Measurements from ENCODE around the gene SLC26A11.
A peak's percentile ranks its signal among the peaks of the same experiment; 100 is the strongest.
"Not testable (repeated sequence)": the region's sequence is repeated elsewhere in the genome, so short reads cannot be mapped to it uniquely, and the experiment has no call there.

SLC26A11 gene

GRCh38 chr17:80272366-80272765 is 52.1 kb downstream of the SLC26A11 start:
- no peak overlapping the region for H3K4me3 ChIP-seq (ENCODE audit: low read depth, low read length)
- DNase-seq (ENCODE audit: low read depth): no peak

GRCh38 chr17:80274331-80274730 is 54.1 kb downstream of the SLC26A11 start:
- no peak overlapping the region for H3K4me3 ChIP-seq (ENCODE audit: low read depth, low read length)
- DNase-seq (ENCODE audit: low read depth): no peak

DNA sequence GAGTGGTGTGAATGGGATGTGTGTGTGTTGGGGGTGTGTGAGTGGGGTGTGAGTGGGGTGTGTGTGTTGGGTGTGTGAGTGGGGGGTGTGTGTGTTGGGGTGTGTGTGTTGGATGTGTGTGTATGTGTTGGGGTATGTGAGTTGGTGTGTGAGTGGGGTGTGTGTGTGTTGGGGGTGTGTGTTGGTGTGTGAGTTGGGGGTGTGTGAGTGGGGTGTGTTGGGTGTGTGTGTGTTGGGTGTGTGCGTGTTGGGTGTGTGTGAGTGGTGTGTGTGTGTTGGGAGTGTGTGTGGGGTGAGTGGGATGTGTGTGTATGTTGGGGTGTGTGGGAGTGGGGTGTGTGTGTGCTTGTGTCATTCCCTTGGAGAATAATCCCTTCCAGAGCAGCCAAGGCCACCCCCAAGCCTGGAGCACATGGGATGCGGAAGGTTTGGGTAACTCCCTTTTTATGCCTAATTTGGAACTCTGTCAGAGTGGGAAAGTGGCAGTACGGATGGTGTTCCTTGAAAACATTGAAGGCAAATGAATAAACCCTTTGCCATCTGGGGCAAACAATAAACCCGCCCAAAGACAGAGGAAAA is 54.7 kb downstream of the SLC26A11 start:
- no peak for DNase-seq (ENCODE audit: low read depth)

DNA sequence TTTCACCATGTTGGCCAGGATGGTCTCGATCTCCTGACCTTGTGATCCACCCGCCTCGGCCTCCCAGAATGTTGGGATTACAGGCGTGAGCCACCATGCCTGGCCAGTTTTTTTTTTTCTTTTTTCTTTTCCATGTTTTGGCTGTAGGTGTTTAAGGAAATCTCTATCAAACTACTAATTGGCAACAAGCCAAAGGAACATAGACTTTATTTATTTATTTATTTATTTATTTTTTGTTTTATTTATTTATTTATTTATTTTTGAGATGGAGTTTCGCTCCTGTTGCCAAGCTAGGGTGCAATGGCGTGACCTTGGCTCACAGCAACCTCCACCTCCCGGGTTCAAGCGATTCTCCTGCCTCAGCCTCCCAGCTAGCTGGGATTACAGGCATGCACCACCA is 55.6 kb downstream of the SLC26A11 start:
- not testable (repeated sequence) for H3K4me3 ChIP-seq (ENCODE audit: low read depth, low read length); DNase-seq (ENCODE audit: low read depth)

More for the DNA sequence above, 54.7 kb downstream of the SLC26A11 start:
- no peak overlapping the region for H3K4me3 ChIP-seq (ENCODE audit: low read depth, low read length)

GRCh38 chr17:80277751-80278671 is 57.8 kb downstream of the SLC26A11 start:
- no peak overlapping the region for H3K4me3 ChIP-seq (ENCODE audit: low read depth, low read length)
- DNase-seq (ENCODE audit: low read depth): no peak

DNA sequence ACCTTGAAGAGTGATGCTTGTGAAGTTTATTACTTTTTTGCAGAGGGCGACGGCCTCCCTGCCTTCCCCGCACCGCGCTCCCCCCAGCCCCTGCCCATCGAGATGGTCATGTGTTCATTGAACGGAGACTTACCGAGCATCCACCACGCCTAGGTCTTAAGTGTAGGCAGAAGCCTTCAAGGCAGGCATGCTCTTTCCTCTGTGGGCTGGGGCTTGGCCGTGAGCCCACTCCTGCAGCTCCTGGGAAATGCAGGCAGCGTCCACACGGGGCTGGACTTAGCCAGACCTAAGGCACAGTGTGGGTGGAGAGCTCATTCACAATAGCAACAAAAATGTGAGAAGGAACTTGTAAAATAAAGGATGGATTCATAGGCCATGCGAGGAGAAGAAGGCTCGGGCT is 59.7 kb downstream of the SLC26A11 start:
- DNase-seq (ENCODE audit: low read depth): peak; percentile 62
- no peak overlapping the region for H3K4me3 ChIP-seq (ENCODE audit: low read depth, low read length)

GRCh38 chr17:80281516-80281915 is 61.3 kb downstream of the SLC26A11 start:
- no peak for DNase-seq (ENCODE audit: low read depth)

GRCh38 chr17:80283116-80283852 is 63.1 kb downstream of the SLC26A11 start:
- DNase-seq (ENCODE audit: low read depth): no peak
- H3K4me3 ChIP-seq (ENCODE audit: low read depth, low read length): no peak overlapping the region

More at GRCh38 chr17:80281516-80281915, 61.3 kb downstream of the SLC26A11 start:
- no peak overlapping the region for H3K4me3 ChIP-seq (ENCODE audit: low read depth, low read length)

GRCh38 chr17:80284631-80285030 is 64.4 kb downstream of the SLC26A11 start:
- DNase-seq (ENCODE audit: low read depth): no peak
- H3K4me3 ChIP-seq (ENCODE audit: low read depth, low read length): no peak overlapping the region

DNA sequence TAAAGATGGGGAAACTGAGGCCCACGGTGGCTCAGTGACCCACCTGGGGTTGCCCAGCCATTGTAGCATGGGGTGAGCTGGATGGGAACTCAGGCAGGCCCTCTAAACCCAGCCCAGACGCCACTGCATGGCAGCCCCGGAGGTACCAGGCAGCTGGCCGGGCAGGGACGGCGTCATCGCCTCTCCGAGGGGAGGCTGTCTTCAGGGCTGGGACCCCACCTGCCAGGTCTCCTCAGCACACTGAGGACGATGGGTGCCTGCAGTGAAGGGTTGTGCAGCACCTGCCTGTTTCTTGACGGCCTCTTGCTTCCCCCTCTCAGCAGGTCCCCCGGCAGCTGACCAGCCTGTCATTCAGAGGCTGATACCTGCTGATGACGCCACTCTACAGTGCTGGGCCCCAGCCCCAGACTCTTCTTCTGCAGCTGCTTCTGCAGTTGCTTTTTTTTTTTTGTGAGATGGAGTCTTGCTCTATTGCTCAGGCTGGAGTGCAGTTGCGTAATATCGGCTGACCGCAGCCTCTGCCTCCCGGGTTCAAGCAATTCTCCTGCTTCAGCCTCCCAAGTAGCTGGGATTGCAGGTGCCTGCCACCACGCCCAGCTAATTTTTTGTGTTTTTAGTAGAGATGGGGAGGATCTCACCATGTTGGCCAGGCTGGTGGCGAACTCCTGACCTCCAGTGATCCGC is 65.2 kb downstream of the SLC26A11 start:
- no peak for DNase-seq (ENCODE audit: low read depth)
- no peak overlapping the region for H3K4me3 ChIP-seq (ENCODE audit: low read depth, low read length)

DNA sequence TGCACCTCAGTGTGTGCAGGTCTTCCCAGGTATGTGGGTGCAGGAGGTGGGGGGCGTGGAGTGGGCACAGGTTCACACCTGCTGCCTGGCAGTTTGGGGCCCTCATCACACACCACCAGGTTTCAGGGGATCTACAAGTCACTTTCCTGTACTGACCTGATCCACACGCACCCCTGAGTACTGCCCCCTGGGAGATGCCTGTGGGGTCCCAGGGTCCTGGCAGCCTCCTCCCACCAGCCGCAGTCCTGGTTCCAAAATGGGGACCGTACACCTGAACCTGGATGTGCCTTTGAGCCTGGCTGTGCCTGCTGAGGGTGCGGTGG is 66.4 kb downstream of the SLC26A11 start:
- DNase-seq (ENCODE audit: low read depth): no peak
- H3K4me3 ChIP-seq (ENCODE audit: low read depth, low read length): no peak overlapping the region

DNA sequence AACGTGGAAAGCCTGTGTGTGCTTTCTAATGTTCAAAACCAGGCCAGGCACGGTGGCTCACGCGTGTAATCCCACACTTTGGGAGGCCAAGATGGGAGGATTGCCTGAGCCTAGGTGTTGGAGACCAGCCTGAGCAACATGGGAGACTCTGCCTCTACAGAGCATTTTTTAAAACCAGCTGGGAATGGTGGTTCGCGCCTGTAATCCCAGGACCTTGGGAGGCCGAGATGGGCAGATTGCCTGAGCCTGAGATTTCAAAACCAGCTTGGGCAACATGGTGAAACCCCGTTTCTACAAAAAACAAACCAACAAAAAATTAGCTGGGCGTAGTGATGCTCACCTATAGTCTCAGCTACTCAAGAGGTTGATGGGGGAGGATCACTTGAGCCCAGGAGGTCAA is 66.8 kb downstream of the SLC26A11 start:
- no peak overlapping the region for H3K4me3 ChIP-seq (ENCODE audit: low read depth, low read length)
- no peak for DNase-seq (ENCODE audit: low read depth)

DNA sequence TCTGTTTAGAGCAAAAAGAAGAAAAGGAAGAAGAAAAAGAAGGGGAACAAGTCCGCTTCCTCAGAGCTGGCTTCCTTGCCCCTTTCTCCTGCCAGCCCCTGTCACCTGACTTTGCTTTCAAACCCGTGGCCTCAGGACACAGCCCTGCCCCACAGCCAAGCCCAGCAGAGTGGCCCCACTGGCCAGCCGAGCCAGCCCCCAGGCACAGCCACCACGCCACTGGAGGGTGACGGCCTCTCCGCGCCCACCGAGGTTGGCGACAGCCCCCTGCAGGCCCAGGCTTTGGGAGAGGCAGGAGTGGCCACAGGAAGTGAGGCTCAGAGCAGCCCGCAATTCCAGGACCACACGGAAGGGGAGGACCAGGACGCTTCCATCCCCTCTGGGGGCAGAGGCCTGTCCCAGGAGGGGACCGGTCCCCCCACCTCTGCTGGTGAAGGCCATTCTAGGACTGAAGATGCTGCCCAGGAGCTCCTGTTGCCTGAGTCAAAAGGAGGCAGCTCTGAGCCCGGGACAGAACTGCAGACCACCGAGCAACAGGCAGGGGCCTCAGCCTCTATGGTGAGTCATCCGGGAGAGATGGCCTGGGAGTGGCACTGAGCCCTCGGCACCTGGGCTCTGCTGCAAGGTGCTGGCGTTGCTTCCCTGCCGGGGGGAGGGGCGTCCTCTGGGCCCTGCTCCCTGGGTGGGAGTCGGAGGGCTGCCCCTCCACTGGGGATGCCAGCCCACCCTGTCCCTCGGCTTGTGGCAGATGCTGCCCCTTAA is 67.8 kb downstream of the SLC26A11 start:
- H3K4me3 ChIP-seq (ENCODE audit: low read depth, low read length): no peak overlapping the region
- DNase-seq (ENCODE audit: low read depth): no peak

GRCh38 chr17:80289616-80290015 is 69.4 kb downstream of the SLC26A11 start:
- H3K4me3 ChIP-seq (ENCODE audit: low read depth, low read length): no peak overlapping the region
- no peak for DNase-seq (ENCODE audit: low read depth)

DNA sequence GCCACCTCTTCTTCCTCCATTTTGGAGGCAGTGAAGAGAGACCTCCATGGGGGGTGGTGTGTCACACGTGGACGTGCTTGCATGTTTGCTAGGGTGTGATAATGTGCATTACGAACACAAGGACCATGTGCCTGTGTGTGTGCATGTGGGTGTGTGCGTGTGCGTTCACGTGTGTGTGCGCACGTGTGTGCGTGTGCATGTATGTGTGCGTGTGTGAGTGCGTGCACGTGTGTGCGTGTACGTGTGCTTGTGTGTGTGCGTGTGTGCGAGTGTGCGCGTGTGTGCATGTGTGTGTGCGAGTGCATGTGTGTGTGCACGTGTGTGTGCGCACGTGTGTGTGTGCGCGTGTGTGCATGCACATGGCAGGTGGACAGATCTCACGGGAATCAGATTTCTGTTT is 69.9 kb downstream of the SLC26A11 start:
- DNase-seq (ENCODE audit: low read depth): no peak
- H3K4me3 ChIP-seq (ENCODE audit: low read depth, low read length): no peak overlapping the region

DNA sequence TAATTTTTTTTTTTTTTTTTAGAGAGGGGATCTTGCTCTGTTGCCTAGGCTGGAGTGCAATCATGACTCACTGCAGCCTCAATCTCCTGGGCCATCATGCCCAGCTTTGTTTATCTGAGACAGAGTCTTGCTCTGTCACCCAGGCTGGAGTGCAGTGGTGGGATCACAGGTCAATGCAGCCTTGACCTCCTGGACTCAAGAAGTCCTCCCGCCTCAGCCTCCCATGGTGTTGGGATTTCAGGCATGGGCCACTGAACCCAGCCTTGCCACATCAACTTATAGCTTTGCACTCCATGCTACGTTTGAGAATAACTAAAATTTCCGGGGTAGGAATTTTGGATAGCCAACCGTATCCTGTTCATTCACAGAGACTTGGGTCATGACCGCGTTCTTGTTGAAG is 71.0 kb downstream of the SLC26A11 start:
- DNase-seq (ENCODE audit: low read depth): no peak
- H3K4me3 ChIP-seq (ENCODE audit: low read depth, low read length): no peak overlapping the region

DNA sequence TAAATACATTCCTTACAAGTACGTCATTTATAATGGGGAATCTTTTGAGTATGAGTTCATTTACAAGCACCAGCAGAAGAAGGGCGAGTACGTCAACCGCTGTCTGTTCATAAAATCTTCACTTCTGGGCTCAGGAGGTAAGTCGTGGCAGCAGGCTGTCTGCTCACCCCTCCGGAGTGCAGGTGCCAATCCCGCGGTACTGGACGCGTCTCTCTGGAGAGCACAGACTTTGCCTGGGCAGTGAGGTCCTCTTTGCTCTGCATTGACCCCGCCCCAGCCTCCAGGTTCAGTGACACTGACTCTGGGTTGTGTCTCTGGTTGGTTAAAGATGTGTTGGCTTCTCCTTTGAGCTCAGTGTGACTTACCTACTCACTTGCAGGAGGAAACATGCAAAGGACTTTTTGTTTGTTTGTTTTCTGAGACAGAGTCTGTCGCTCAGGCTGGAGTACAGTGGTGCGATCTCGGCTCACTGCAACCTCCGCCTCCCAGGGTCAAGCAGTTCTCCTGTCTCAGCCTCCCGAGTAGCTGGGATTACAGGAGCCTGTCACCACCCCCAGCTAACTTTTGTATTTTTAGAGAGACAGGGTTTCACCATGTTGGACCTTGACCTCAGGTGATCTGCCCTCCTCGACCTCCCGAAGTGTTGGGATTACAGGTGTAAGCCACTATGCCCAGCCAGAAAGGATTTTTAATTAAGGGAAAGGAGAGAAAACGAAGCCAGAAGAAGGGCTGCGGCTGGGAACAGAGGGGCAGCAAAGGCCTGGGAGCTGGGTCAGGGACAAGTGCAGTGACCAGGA is 71.7 kb downstream of the SLC26A11 start:
- H3K4me3 ChIP-seq (ENCODE audit: low read depth, low read length): no peak overlapping the region
- no peak for DNase-seq (ENCODE audit: low read depth)

- no peak overlapping the region for H3K4me3 ChIP-seq (ENCODE audit: low read depth, low read length)
- DNase-seq (ENCODE audit: low read depth): no peak
Observed at GRCh38 chr17:80292521-80292971, 72.3 kb downstream of the SLC26A11 start.

All from skeletal muscle cell (primary cell).